GM12864 (cell line): ENCODE results near the gene MAPKAP1.

Experiments
- DNase-seq: peaks from one replicate; pipeline ENCODE4 v3.0.0-alpha.2; 2011; ENCODE audit warnings: low read depth
- H3K4me3 ChIP-seq: 2 replicates; pipeline ENCODE4 v1.5.1; 2011; ENCODE audit warnings: mild to moderate bottlenecking, low read depth, low read length, control low read depth
- CTCF ChIP-seq: IDR thresholded peaks from 2 replicates; pipeline ENCODE4 v1.5.1; 2011; ENCODE audit warnings: low read depth, mild to moderate bottlenecking, moderate library complexity, low read length, control low read depth, inconsistent platforms; ENCODE audit errors: missing control alignments

The MAPKAP1 gene

GRCh38 chr9:125483697-125484096 lies 223.3 kb downstream of the MAPKAP1 start:
- H3K4me3 ChIP-seq, result no peak overlapping the region
- TF ChIP-seq CTCF, result no peak
- DNase-seq, result no peak

GRCh38 chr9:125479846-125480615 lies 227.0 kb downstream of the MAPKAP1 start:
- H3K4me3 ChIP-seq, result no peak overlapping the region
- no peak for TF ChIP-seq CTCF
- DNase-seq, result no peak

GRCh38 chr9:125477089-125477544 lies 229.9 kb downstream of the MAPKAP1 start:
- H3K4me3 ChIP-seq, result no peak overlapping the region
- TF ChIP-seq CTCF, result no peak
- DNase-seq, result no peak

- no peak for DNase-seq
- H3K4me3 ChIP-seq, result no peak overlapping the region
- no peak for TF ChIP-seq CTCF
Observed at GRCh38 chr9:125476645-125477044, 230.4 kb downstream of the MAPKAP1 start.

GRCh38 chr9:125475385-125475784 lies 231.6 kb downstream of the MAPKAP1 start:
- DNase-seq, result no peak
- no peak for TF ChIP-seq CTCF
- no peak overlapping the region for H3K4me3 ChIP-seq

- DNase-seq, result no peak
- H3K4me3 ChIP-seq, result no peak overlapping the region
- TF ChIP-seq CTCF, result no peak
Observed at GRCh38 chr9:125472926-125473701, 233.9 kb downstream of the MAPKAP1 start.

- no peak for TF ChIP-seq CTCF
- no peak overlapping the region for H3K4me3 ChIP-seq
- DNase-seq, result no peak
Observed at GRCh38 chr9:125472562-125472925, 234.5 kb downstream of the MAPKAP1 start.
